Adrenal gland (tissue), 5 donors: Measurements from ENCODE around the gene ZNF792.

Experiments
- POLR2A ChIP-seq, 2 donors: fragments of 450-650 bp; IDR thresholded peaks; one replicate each; pipeline ENCODE4 v1.6.1; 2017; ENCODE audit warnings: antibody characterized with exemption in 2 of 2, mild to moderate bottlenecking in 2 of 2, moderate library complexity in 1 of 2
- TF ChIP-seq, protein P1 (sequence below), 6 experiments: fragments of 450-650 bp in 4 of 6; fragments of 200-600 bp in 2 of 6; sonication (generic) in 1 of 6; IDR thresholded peaks; 1 replicate in 5 of 6; 2 replicates in 1 of 6; pipeline versions ENCODE4 v1.5.1 to v1.8.0; 2016 to 2021; ENCODE audit warnings: antibody characterized with exemption in 6 of 6, mild to moderate bottlenecking in 2 of 6, moderate library complexity in 1 of 6
- donor health status: DM: no; HTN: no; CAD: no.

DNA sequence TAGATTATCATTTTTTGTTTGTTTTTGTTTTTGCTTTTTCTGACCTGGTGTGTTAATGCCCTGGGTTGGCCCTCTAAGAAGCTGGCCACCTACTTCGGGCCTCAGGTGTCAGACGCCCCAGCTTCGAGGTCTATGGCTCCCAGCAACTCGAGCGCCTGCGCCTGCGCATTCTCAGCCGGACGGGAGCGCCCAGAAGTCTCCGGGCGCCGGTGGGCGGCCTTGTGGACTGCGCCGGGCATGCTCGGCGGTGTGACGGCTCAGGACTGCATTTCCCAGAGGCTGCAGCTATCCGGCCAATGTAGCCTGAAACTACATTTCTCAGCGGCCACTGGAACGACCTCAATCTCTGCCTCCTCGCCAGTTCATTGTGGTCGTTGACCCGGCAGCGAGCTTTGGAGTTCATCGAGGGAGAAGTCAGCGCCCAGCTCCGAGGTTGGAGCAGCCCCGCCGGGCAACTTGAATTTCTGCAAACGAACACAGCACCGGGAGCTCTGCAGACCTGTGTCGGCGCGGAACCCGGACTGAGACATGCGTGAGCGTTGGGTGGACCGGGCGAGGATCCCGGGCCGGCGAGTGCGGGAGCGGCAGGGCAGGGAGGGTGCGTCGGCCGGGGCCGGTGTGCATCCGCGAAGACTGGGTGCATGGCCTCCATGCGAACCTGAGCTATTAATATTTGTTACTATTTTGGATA lies 37.2 kb downstream of the ZNF792 start, which contains the start of gene ZNF30:
- TF ChIP-seq, protein P1, sequence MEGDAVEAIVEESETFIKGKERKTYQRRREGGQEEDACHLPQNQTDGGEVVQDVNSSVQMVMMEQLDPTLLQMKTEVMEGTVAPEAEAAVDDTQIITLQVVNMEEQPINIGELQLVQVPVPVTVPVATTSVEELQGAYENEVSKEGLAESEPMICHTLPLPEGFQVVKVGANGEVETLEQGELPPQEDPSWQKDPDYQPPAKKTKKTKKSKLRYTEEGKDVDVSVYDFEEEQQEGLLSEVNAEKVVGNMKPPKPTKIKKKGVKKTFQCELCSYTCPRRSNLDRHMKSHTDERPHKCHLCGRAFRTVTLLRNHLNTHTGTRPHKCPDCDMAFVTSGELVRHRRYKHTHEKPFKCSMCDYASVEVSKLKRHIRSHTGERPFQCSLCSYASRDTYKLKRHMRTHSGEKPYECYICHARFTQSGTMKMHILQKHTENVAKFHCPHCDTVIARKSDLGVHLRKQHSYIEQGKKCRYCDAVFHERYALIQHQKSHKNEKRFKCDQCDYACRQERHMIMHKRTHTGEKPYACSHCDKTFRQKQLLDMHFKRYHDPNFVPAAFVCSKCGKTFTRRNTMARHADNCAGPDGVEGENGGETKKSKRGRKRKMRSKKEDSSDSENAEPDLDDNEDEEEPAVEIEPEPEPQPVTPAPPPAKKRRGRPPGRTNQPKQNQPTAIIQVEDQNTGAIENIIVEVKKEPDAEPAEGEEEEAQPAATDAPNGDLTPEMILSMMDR (IDR thresholded peaks at IDR 0.05) = peak in 1 of 6 experiments; percentile 11
- peak in 1 of 2 donors; percentile 78 for TF ChIP-seq POLR2A (IDR thresholded peaks at IDR 0.05)
